Suprapubic skin (tissue), 3 donors: ENCODE measurements around the gene BNIP2.

ENCODE experiments used
- EP300 ChIP-seq: sonication (generic); formaldehyde crosslinking; IDR thresholded peaks from one replicate; pipeline ENCODE4 v1.6.1; 2017; ENCODE audit warnings: antibody characterized with exemption
- POLR2A ChIP-seq, 2 donors: fragments of 450-650 bp; IDR thresholded peaks; one replicate each; pipeline ENCODE4 v1.6.1; 2017; ENCODE audit warnings: antibody characterized with exemption in 2 of 2, mild to moderate bottlenecking in 2 of 2, moderate library complexity in 2 of 2
- TF ChIP-seq, protein P1 (sequence below), 2 donors: fragments of 200-600 bp in 1 of 2; fragments of 450-650 bp in 1 of 2; sonication (generic) in 1 of 2; IDR thresholded peaks; one replicate each; pipeline ENCODE4 v1.5.1; 2016 to 2019; ENCODE audit warnings: antibody characterized with exemption in 2 of 2, mild to moderate bottlenecking in 1 of 2, moderate library complexity in 1 of 2

DNA sequence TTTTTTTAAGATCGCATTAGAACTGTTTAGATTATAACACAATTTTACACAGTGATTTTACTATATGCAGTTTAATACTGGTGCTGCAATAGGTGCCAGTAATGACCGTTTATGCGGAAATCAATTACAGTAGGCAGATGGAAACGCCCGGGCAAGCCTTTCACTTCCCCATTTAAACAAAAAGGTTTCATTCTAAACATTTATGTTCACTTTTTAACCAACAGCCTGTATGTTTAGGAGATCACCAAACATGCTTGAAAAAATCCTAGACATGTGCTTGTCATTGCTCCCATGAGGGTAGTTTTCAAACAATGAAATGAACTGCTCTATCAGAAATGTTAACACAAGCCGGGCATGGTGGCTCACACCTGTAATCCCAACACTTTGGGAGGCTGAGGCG lies 2.7 kb downstream of the BNIP2 start:
- TF ChIP-seq, protein P1, sequence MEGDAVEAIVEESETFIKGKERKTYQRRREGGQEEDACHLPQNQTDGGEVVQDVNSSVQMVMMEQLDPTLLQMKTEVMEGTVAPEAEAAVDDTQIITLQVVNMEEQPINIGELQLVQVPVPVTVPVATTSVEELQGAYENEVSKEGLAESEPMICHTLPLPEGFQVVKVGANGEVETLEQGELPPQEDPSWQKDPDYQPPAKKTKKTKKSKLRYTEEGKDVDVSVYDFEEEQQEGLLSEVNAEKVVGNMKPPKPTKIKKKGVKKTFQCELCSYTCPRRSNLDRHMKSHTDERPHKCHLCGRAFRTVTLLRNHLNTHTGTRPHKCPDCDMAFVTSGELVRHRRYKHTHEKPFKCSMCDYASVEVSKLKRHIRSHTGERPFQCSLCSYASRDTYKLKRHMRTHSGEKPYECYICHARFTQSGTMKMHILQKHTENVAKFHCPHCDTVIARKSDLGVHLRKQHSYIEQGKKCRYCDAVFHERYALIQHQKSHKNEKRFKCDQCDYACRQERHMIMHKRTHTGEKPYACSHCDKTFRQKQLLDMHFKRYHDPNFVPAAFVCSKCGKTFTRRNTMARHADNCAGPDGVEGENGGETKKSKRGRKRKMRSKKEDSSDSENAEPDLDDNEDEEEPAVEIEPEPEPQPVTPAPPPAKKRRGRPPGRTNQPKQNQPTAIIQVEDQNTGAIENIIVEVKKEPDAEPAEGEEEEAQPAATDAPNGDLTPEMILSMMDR (IDR thresholded peaks at IDR 0.05) = no peak
- TF ChIP-seq POLR2A (IDR thresholded peaks at IDR 0.05) = no peak
- TF ChIP-seq EP300 = no peak
